MCF 10A (cell line): ENCODE results near the gene PLA2G12A. TPM values are rescaled to one million over a fixed set of nuclear protein-coding genes. Genes with fewer than 3 reads are reported as not detected.

Experiments
- BruUV-seq: library from RNA; stranded (reverse); fragments of 400-500 nt; replicated peaks from 2 replicates; lab custom pipeline; 2021; lab: Mats Ljungman, UMichigan
- CTCF ChIA-PET: fragments of 300-600 bp; sonication (Branson Sonifier 250); formaldehyde crosslinking; extraction: SDS; loops from one replicate; lab custom pipeline; 2021; ENCODE audit warnings: antibody characterized with exemption, inconsistent platforms; lab: Yijun Ruan, JAX
- POLR2A ChIA-PET: fragments of 300-600, 350-650 bp; sonication (Branson Sonifier 250); formaldehyde crosslinking; extraction: SDS; loops from one replicate; lab custom pipeline; 2020; ENCODE audit warnings: antibody characterized with exemption, inconsistent platforms; lab: Yijun Ruan, JAX
- DNase-seq: peaks from one replicate; pipeline ENCODE4 v3.0.0-alpha.2; 2018; ENCODE audit not compliant: unreplicated experiment
- H3K27ac Mint-ChIP-seq: one replicate; pipeline ENCODE4 v1.8.0; 2022; ENCODE audit warnings: mild to moderate bottlenecking, low read depth, mixed read lengths; ENCODE audit not compliant: unreplicated experiment
- H3K27me3 Mint-ChIP-seq: one replicate; pipeline ENCODE4 v1.8.0; 2022; ENCODE audit warnings: mixed read lengths; ENCODE audit not compliant: insufficient read depth, unreplicated experiment
- H3K36me3 Mint-ChIP-seq: one replicate; pipeline ENCODE4 v1.8.0; 2022; ENCODE audit warnings: mild to moderate bottlenecking, moderate library complexity, mixed read lengths; ENCODE audit not compliant: insufficient read depth, unreplicated experiment
- H3K4me1 Mint-ChIP-seq: one replicate; pipeline ENCODE4 v1.8.0; 2022; ENCODE audit warnings: mixed read lengths; ENCODE audit not compliant: insufficient read depth, unreplicated experiment
- H3K4me3 Mint-ChIP-seq: one replicate; pipeline ENCODE4 v1.8.0; 2022; ENCODE audit warnings: mild to moderate bottlenecking, moderate library complexity, mixed read lengths; ENCODE audit not compliant: unreplicated experiment
- H3K9me3 Mint-ChIP-seq: one replicate; pipeline ENCODE4 v1.8.0; 2022; ENCODE audit warnings: mixed read lengths; ENCODE audit not compliant: unreplicated experiment
- intact Hi-C: fragments of 100-400 bp; cut with micrococcal nuclease; formaldehyde crosslinking; loops from 2 replicates; pipeline ENCODE4 v1.14.1; 2022
- total RNA-seq: library from RNA; stranded (reverse); gene quantifications from 2 replicates; pipeline ENCODE4 v1.2.3, GENCODE V29; 2022
- TF ChIP-seq, protein P1 (sequence below): fragments of 200-600 bp; IDR thresholded peaks from one replicate; pipeline ENCODE4 v1.8.0; 2022; ENCODE audit warnings: antibody characterized with exemption, mild to moderate bottlenecking; ENCODE audit not compliant: unreplicated experiment

Gene PLA2G12A
- total RNA-seq, 1 experiment from 2014 or later: 52.4 TPM

DNA sequence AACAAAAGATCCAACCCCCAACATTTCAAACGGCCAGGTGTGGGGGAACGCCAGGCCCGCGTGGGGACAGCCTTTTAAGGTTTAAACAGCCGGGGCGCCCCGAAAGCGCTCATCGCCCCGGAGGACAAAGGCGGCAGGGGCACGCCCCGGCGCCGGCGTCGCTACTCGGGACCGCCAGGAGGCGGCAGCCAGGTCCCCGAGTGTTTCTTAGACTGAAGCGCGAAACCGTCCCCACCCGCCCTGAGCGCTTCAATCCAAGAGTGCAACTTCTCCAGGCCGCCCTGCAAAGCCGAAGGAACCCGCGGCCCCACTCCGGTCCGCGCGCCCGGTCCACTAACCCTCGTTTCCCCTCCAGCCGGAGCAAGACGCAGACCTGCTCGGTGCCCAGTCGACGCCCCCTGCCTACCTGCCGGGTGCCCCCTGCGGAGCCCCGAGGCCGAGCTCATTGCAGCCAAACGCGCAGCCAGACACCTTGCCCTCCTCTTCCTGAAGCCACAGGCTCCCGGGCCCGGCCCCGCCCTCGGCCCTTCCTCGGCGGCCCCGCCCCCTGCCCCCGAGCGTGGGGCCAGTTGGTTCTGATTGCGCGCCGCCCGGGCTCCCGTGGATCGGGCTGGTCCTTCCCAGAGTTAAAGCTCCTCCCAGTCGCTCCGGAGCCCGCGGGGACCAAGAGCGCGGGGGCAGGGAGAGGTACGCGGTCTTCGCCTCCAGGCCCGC is 26.8 kb downstream of the PLA2G12A start, which contains the start of gene CASP6:
TSS of gene CASP6 (minus strand) at position 496 of the 714 bp plus-strand sequence. CDS start at position 446, 50 bp downstream.
- ChIA-PET POLR2A (interaction anchor here (0.6 to 3.9 kb wide), 19 partner anchors 9 to 408 kb away, joined by 3 to 39 read pairs (median 4); partner anchors contain the start of genes GAR1, MCUB, PLA2G12A and SEC24B), CTCF (interaction anchor here (0.6 to 3.2 kb wide), 16 partner anchors 21 to 1705 kb away, joined by 3 to 19 read pairs (median 4); partner anchors contain the start of gene PLA2G12A)
- TF ChIP-seq, protein P1, sequence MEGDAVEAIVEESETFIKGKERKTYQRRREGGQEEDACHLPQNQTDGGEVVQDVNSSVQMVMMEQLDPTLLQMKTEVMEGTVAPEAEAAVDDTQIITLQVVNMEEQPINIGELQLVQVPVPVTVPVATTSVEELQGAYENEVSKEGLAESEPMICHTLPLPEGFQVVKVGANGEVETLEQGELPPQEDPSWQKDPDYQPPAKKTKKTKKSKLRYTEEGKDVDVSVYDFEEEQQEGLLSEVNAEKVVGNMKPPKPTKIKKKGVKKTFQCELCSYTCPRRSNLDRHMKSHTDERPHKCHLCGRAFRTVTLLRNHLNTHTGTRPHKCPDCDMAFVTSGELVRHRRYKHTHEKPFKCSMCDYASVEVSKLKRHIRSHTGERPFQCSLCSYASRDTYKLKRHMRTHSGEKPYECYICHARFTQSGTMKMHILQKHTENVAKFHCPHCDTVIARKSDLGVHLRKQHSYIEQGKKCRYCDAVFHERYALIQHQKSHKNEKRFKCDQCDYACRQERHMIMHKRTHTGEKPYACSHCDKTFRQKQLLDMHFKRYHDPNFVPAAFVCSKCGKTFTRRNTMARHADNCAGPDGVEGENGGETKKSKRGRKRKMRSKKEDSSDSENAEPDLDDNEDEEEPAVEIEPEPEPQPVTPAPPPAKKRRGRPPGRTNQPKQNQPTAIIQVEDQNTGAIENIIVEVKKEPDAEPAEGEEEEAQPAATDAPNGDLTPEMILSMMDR: peak; percentile 60
- no peaks in the 10 kb centered on the region for H3K27me3 Mint-ChIP-seq
- peaks cover 32% of the 10 kb centered on the region for H3K36me3 Mint-ChIP-seq
- no TSS peak for BruUV-seq
- intact Hi-C loops: loop anchor here (1.0 to 2.0 kb wide), 7 partner anchors 26 to 276 kb away; partner anchors contain the start of gene SEC24B
- H3K9me3 Mint-ChIP-seq: no peaks in the 10 kb centered on the region
- peak within 1 kb of the TSS; percentile 95 for H3K27ac Mint-ChIP-seq
- peak; percentile 79 for DNase-seq
- H3K4me1 Mint-ChIP-seq: peaks cover 28% of the 10 kb centered on the region
- H3K4me3 Mint-ChIP-seq: peak within 1 kb of the TSS; percentile 94

DNA sequence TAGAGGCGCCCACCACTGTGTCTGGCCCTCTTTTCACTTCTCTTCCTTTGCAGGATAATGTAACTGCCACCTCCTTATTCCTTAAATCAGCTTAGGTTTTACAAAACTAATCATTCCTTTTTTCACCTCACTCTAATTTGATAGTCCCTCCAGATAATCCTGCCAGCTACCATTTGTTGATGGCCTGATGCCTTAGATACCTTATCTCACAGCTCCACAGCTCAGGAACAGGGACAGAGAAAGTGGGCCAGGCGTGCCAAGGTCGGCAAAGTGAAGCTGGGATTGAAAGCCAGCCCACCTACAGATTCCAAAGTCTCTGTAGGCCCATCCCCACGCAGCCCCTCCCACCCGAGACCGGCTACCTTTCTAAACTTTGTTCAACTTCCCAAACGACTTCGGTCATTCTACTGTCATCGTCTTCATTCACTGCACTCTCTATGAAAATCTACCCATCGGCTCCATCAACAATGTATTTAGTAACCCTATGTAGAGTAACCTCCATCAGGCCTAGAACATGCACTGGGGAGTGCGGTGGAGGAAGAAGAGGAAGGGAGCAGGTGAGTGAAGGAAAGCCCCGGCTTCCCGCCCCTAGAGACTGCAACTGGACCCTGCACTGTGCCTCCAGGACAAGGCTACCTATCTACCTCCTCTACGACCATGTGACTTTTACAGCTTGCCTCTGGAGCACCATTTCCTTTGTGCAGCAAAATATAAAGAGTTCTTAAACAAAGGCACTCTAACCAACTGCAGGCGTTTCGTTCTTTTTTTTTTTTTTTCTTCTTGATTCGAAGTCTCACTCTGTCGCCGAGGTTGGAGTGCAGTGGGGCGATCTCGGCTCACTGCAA is 28.1 kb downstream of the PLA2G12A start:
- TF ChIP-seq, protein P1: no peak
- CTCF ChIA-PET: interaction anchor here (0.6 to 3.6 kb wide), 13 partner anchors 8 to 306 kb away, joined by 3 to 19 read pairs (median 5); partner anchors contain the start of gene PLA2G12A
- intact Hi-C loops: loop anchor here (1.0 to 2.0 kb wide), 2 partner anchors 140 to 277 kb away; no protein-coding TSS in a partner anchor
- POLR2A ChIA-PET: interaction anchor here (0.6 to 3.9 kb wide), 12 partner anchors 7 to 288 kb away, joined by 3 to 39 read pairs (median 4); partner anchors contain the start of genes MCUB, PLA2G12A and SEC24B
- Mint-ChIP-seq H3K9me3 (no peaks in the 10 kb centered on the region), H3K4me1 (peaks cover 28% of the 10 kb centered on the region), H3K27me3 (no peaks in the 10 kb centered on the region), H3K27ac (peak overlapping the region; percentile 95), H3K36me3 (peaks cover 27% of the 10 kb centered on the region), H3K4me3 (peak overlapping the region; percentile 94)
- DNase-seq: peak; percentile 5
- BruUV-seq: no TSS peak

DNA sequence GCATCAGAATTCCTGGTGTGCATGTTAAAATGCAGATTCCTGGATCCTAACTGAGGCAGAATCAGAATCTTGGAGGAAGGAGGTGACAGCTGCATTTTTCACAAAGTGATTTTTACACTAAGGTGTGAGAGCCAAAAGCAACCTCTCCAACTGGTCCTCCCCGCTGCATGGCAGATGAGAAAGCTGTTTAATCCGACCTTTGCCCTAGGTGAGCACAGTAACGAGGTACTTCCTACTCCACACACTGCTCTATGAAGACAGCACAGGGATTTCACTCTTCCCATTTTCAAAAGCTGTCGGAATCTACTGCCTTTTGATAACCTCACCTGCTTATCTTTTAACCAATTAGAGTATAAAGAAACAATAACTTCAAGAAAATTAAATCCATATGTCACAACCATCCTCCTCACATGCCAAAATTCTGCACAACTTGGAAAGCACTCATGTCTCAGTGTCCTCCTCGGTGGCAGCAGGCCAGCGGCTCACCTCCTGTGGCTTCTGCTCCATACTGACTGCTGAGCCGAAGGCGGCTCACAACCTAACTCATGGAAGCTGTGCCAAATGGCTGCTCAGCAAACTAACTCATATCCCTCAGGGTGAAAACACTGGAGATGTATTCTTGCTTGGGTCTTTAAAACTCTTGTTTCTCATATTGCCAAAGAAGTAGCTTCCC is 30.2 kb downstream of the PLA2G12A start:
- ChIA-PET POLR2A (interaction anchor here (0.7 kb wide), 1 partner anchor 1763 kb away, joined by 3 read pairs; no protein-coding TSS in a partner anchor), CTCF (interaction anchor here (0.6 to 3.6 kb wide), 9 partner anchors 11 to 282 kb away, joined by 3 to 19 read pairs (median 4); no protein-coding TSS in a partner anchor)
- TF ChIP-seq, protein P1: no peak
- Mint-ChIP-seq H3K27ac (no peak overlapping the region), H3K36me3 (peaks cover 34% of the 10 kb centered on the region), H3K27me3 (no peaks in the 10 kb centered on the region), H3K9me3 (no peaks in the 10 kb centered on the region), H3K4me1 (peaks cover 28% of the 10 kb centered on the region), H3K4me3 (no peak overlapping the region)
- intact Hi-C loops: no loop called here
- DNase-seq: peak; percentile 6
- no TSS peak for BruUV-seq
